HG03571 (cell line): ENCODE measurements around the gene RAET1E.
A peak's percentile ranks its signal among the peaks of the same experiment; 100 is the strongest.
"Not testable (repeated sequence)": the region's sequence is repeated elsewhere in the genome, so short reads cannot be mapped to it uniquely, and the experiment has no call there.

Experiments used
- ATAC-seq: cut with Tn5 transposase; IDR thresholded peaks from one replicate; pipeline ENCODE4 v1.9.1; 2021; ENCODE audit not compliant: unreplicated experiment

Gene RAET1E, protein sequence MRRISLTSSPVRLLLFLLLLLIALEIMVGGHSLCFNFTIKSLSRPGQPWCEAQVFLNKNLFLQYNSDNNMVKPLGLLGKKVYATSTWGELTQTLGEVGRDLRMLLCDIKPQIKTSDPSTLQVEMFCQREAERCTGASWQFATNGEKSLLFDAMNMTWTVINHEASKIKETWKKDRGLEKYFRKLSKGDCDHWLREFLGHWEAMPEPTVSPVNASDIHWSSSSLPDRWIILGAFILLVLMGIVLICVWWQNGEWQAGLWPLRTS

DNA sequence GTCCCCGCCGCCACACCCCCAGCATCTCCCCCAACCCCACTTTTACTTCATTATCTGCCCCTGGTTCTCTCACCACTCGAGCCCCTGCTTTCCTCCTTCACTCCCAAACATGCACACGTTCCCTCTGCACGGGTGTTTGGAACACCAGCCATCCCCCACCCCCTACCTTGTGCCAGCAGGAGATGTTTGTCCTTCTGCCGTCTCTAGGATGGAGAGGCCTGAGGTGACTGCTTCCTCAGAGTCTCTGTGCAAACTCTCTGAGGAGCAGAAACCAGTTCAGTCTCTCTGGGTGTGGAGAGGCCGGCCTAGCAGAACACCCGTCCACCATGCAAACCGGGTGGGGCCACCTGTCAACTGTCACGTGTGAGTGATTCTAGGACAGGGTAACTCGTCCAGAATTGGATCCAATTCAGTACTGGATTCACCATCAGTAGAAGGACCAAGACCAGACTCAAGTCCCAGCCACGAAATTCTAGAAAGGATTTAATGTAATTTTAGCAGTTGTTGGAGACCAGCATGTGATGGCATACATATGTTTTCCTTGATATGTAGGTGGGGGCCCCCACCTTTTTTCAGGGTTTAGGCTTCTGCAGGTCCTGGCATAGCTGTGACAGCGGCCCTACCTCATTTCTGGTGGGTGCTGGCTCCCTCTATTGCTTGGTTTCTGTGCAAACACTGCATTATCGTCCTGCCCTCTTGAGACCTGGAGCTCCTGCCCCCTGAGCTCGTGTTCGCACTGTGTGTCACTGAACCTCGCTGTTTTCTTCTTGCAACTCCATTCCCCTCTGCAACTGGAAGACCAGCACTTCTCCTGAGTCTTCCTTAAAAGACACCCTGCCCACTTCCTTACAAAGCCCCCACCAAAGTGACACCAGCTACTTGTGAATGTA lies at the start of gene RAET1E:
RAET1E (minus strand) TSS at position 259 of the 890 bp plus-strand sequence. CDS start 7,212 bp downstream, outside the sequence.
- ATAC-seq = no peak

DNA sequence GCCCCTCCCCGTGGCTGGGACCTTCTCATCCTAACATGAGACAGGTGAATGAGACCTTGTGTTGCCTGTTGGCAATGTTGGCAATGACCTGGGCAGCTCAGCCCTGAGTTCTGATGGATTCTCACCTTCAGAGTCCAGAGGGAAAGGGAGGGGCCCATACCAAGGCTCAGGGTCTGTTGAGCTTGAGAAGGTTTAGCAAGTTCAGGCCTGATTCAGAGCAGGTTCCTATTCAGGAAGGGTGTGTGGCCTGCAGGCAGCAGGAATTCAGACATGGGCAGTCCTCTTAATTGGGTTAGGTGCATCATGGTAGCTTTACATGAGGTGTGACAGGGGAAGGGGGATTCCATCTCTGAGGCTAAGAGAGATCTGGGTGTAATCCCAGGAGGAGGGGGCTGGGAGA lies 49.6 kb upstream of the RAET1E start:
- ATAC-seq = not testable (repeated sequence)

DNA sequence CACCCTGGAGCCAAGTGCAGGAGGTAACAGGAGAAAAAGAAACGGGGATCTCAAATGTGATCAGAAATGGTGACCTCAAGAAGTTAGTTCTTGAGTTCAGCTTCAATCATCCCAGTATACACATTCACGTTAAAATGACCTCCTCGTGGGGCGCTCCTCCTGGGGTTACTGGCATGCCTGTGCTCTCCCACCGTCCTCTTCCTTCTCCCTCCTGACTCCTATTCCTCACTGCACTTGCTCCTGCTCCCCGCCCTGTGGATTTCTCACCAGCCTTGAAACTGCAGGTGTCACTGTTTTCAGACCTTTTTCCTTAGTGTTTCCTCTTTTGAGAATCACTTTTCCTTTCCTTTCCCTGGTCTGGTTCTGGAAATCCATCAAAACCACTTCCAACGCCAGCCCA lies 48.7 kb upstream of the RAET1E start:
- not testable (repeated sequence) for ATAC-seq

- not testable (repeated sequence) for ATAC-seq
Observed at GRCh38 chr6:149945276-149945675, 47.4 kb upstream of the RAET1E start.

DNA sequence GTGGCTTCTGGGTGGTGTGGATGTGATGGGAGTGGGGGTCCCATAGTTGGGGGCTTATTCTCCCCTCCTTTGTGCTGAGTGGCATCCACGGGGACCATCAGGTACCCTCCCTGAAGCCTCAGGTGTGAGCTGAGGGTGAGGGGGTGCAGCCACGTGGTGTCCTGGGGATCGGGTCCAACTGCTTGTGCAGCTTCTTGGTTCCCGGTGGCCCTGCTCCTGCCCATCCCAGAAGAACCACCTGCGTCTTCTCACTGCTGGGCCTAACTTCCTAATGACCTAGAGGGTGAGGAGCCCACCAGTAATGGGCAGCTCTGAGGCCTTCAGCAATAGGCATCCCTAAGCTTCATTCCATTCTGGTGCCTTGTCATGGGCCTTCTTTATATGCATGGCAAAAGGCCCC lies 45.4 kb upstream of the RAET1E start:
- not testable (repeated sequence) for ATAC-seq

- ATAC-seq = no peak
Observed at GRCh38 chr6:149942461-149942829, 44.5 kb upstream of the RAET1E start.

- no peak for ATAC-seq
Observed at GRCh38 chr6:149941583-149942460, 43.9 kb upstream of the RAET1E start, which contains the start of gene ULBP2. Gene ULBP2, plus strand, starts transcription at chr6:149942014. Its CDS starts 59 bp downstream, at chr6:149942073.

DNA sequence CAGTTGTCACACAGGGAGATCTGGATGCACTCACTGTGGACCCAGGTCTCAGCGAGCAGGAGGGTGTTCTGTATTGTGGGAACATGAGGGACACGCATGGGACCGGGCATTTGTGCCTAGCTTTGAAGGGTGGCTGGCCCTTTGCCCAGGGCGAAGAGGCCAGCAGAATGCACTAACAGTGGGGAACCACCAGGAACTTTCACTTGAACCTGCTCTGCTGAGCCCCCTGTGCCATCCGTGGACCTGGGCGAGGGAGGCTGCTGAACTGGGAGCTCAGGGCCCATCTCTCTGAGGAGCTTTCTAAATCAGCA lies 42.7 kb upstream of the RAET1E start:
- ATAC-seq = no peak

- ATAC-seq = no peak
Observed at GRCh38 chr6:149939909-149940671, 42.2 kb upstream of the RAET1E start.

GRCh38 chr6:149939356-149939648 lies 41.4 kb upstream of the RAET1E start:
- no peak for ATAC-seq

GRCh38 chr6:149938571-149939355 lies 40.9 kb upstream of the RAET1E start:
- peak; percentile 75 for ATAC-seq

DNA sequence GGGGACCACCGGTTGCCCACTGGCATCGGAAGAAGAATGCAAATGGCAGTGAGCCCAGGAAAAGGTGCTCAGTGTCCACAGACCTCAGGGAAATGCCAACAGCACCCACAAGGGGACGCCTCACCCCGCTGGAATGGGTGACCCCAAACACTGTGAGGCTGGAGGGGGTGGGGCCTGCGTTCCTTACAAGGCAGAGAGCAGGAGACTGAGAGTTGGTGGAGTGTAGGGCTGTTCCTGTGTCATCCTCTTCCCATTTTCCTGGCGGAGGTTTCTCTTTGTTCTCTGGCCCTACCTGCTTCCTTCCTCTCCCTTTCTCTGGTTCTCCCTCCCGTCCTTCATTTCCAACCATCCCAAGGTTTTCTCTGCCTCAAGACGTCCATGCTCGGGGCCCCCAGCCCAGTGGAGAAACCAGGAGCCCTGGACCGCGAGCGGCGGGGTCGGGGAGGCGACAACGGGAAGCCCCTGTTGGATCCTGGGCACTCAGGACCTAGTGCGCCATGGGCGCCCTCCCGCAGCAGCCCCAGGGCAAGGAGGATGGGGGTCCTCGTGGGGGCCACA lies 40.2 kb upstream of the RAET1E start:
- not testable (repeated sequence) for ATAC-seq

- no peak for ATAC-seq
Observed at GRCh38 chr6:149936743-149937142, 38.8 kb upstream of the RAET1E start.

DNA sequence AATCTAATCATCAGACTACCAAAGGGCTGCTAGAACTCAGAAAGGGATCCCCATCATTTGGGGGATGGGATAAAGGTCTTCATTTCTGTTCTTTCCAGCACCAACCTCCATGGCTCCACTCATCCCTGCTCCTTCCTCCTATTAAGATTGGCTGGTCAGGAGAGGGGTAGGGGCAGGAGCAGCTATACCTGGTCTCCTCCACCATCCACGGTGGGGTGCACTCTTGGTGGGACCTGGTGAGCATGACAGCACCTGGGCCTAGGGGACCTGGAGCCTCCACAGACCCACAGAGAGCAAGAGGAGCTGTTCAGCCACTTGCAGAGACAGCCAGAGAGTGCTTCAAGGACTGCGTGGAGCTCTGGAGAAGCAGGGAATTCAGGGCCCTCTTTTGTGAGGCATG lies 37.8 kb upstream of the RAET1E start:
- no peak for ATAC-seq

DNA sequence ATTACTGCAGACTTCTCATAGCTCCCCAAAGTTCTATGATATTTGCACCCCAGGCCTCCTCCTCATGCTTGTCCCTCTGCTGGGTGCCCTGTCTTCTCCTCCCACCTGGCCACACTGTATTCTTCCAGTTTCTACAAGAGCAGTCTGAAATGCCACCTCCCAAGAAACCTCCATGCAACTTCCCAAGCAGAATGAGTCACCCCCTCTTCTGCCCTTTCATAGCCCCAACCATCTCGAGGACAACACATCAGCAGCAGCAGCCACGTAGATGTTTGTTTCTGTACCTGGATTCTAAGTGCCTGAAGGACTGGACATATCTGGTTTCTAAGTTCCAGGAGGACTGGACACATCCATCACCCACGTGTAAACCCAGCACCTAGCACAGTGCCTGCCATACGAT lies 37.3 kb upstream of the RAET1E start:
- ATAC-seq = no peak

DNA sequence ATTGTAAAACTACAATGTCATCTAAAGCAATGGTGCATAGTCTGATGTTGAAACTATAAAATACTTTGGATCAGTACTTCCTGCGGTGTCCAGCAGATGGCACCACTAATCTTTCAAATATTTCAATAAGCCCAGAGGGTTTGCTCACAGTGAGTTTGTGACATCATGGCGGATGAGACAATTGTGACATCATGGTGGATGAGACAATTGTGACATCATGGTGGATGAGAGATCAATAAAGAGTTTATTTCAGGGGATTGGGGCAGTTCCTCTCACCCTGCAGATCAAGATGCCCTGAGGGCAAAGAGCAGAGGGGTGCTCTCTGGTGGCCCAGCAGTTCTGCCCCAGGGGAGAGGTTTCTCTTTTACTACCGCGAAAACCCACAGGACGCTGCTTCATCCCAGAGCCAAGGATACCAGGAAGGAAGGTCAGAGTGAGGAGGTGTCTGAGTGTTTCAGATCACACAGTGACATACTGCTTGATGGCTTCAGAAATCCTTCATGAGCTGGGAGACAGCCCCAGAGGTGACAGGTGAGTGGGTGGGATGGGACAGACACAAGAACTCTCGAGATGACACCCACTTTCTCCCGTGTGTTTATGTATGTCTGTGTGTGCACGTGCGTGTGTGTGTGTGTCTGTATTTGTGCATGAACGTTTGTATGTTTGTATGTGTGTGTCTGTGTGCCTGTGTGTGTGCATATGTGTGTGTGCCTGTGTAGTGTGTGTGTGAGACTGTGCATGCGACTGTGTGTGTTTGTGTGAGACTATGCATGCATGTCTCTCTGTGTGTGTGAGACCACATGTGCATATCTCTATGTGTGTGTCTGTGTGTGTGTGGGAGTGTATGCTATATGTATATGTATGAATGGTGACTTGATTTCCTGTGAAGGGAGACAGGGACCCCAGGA lies 36.6 kb upstream of the RAET1E start:
- ATAC-seq = no peak

DNA sequence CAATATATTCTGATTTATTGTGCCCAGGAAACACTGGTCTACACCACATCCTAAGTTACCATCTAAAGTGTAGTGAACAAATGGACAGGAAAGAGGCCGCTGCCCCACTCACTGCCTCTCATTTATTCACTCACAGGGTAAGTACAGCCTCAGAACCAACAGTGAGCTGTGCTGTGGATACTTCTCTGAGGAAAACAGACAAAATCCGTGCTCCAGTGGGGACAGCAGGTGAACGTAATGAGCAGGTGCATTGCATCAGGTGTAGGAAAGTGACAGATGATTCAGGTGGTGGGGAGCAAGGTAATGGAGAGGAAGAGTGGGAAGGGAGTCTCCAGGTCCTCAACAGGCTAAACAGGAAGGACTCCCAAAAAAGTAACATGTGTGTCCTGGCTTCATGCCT lies 35.5 kb upstream of the RAET1E start:
- ATAC-seq = no peak

- ATAC-seq = no peak
Observed at GRCh38 chr6:149933036-149933435, 35.1 kb upstream of the RAET1E start.

GRCh38 chr6:149931501-149931900 lies 33.6 kb upstream of the RAET1E start:
- ATAC-seq = no peak
